Measurements from ENCODE around the gene ABCC8. TPM values are rescaled to one million over a fixed set of nuclear protein-coding genes. Genes with fewer than 3 reads are reported as not detected.

The ABCC8 gene
- total RNA-seq, 1 experiment from 2014 or later: not detected

DNA sequence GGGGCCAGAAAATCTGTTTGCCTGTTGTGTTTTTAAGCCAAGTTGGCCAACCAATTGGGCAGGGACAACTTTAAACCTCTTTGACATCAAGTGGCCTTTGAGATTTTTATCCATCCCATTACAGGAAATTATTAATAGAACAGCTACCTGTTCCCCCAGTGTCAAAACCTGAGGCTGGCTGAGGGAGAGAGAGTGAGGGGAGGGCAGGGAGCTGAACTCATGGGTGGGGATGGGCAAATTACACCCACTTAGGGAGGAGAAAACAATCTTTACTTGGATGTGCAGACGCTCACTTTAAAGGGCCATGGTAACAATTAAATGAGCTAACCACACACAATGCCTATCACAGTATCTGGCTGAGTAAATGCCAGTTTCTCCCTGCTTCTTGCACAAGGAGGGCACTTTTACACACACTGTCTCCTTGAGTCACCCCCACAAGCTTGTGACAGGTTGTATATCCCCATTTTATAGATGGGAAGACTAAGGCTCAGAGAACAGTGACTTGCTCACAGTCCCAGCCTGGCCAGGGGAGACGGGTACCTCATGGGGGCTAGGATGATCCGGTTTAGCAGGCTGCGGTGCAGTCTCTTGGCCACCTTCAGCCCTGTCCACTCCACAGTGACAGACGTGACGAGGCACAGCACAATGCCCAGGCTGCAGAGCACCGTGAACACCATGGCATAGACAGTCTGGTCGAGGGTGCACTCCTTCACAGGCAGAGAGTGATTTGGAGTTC is 70.4 kb downstream of the ABCC8 start:
- TF ChIP-seq EZH2 (IDR thresholded peaks at IDR 0.05; ENCODE audit: borderline replicate concordance, low read depth, low read length, poor library complexity, severe bottlenecking): no peak
- TF ChIP-seq, protein P1, sequence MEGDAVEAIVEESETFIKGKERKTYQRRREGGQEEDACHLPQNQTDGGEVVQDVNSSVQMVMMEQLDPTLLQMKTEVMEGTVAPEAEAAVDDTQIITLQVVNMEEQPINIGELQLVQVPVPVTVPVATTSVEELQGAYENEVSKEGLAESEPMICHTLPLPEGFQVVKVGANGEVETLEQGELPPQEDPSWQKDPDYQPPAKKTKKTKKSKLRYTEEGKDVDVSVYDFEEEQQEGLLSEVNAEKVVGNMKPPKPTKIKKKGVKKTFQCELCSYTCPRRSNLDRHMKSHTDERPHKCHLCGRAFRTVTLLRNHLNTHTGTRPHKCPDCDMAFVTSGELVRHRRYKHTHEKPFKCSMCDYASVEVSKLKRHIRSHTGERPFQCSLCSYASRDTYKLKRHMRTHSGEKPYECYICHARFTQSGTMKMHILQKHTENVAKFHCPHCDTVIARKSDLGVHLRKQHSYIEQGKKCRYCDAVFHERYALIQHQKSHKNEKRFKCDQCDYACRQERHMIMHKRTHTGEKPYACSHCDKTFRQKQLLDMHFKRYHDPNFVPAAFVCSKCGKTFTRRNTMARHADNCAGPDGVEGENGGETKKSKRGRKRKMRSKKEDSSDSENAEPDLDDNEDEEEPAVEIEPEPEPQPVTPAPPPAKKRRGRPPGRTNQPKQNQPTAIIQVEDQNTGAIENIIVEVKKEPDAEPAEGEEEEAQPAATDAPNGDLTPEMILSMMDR (conservative IDR thresholded peaks at IDR 0.05; ENCODE audit: low read depth, low read length): no peak
- ChIA-PET CTCF (no interaction called here), POLR2A (ENCODE audit: low non-redundant PET) (no interaction called here)
- intact Hi-C loops (cut with micrococcal nuclease; ENCODE audit: unreplicated experiment): no loop called here
- no peak overlapping the region for H3K27ac ChIP-seq (ENCODE audit: low read depth, low read length, poor library complexity, severe bottlenecking)
- BruUV-seq (replicated peaks): no TSS peak
- no peak for DNase-seq (ENCODE audit: low spot score)
- H3K4me3 ChIP-seq (ENCODE audit: low read depth, low read length, poor library complexity, severe bottlenecking): no peak overlapping the region
- no peaks in the 10 kb centered on the region for H3K27me3 ChIP-seq (replicated peaks; ENCODE audit: insufficient read depth, low read depth, low read length, poor library complexity)
- H3K9me3 ChIP-seq (ENCODE audit: low read depth, low read length, poor library complexity, severe bottlenecking): no peaks in the 10 kb centered on the region
- no peaks in the 10 kb centered on the region for H3K36me3 ChIP-seq (ENCODE audit: insufficient read depth, low read length, poor library complexity, severe bottlenecking)
- no peaks in the 10 kb centered on the region for H3K4me1 ChIP-seq (ENCODE audit: insufficient read depth, low read length, poor library complexity, severe bottlenecking)

DNA sequence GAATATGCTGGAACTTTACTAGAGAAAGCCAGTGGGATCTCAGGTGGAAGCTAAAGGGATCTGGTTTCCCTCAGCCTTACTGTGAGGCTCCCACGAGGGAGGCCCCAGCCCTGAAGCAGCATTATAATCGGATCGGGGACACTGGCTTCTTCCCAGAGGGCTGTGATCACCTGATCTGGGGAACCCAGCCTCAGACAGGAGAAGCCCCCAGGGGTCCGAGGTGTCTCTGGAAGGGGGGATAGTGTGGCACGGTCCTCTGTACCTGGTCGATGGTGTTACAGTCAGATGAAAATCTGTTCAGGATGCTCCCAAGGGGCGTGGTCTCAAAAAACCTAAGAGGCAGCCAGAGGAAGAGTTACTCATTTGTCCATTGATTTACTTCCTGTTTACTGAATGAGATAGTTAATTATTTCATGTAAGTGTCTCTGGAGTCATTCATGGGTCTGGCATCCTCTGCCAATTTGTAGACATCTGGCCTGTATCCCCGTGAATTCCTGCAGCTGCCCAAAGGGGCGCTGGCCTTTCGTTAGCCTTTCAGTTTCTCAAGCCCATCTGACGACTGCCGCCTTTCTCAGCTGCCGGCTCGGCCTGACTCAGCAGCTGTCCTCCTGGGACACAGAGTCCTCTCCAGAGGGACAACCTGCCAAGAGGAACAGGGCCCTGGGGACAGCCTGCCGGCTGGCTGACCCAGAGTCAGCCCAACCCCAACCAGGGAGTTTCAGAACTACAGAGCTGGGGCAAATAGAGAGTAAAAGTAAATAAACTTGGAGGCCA is 71.2 kb downstream of the ABCC8 start:
- no peaks in the 10 kb centered on the region for H3K4me1 ChIP-seq (ENCODE audit: insufficient read depth, low read length, poor library complexity, severe bottlenecking)
- BruUV-seq (replicated peaks): no TSS peak
- H3K4me3 ChIP-seq (ENCODE audit: low read depth, low read length, poor library complexity, severe bottlenecking): no peak overlapping the region
- H3K27ac ChIP-seq (ENCODE audit: low read depth, low read length, poor library complexity, severe bottlenecking): no peak overlapping the region
- DNase-seq (ENCODE audit: low spot score): peak; percentile 30
- H3K36me3 ChIP-seq (ENCODE audit: insufficient read depth, low read length, poor library complexity, severe bottlenecking): no peaks in the 10 kb centered on the region
- ChIA-PET CTCF (no interaction called here), POLR2A (ENCODE audit: low non-redundant PET) (no interaction called here)
- H3K27me3 ChIP-seq (replicated peaks; ENCODE audit: insufficient read depth, low read depth, low read length, poor library complexity): no peaks in the 10 kb centered on the region
- TF ChIP-seq, protein P1 (conservative IDR thresholded peaks at IDR 0.05; ENCODE audit: low read depth, low read length): no peak
- TF ChIP-seq EZH2 (IDR thresholded peaks at IDR 0.05; ENCODE audit: borderline replicate concordance, low read depth, low read length, poor library complexity, severe bottlenecking): no peak
- intact Hi-C loops (cut with micrococcal nuclease; ENCODE audit: unreplicated experiment): no loop called here
- no peaks in the 10 kb centered on the region for H3K9me3 ChIP-seq (ENCODE audit: low read depth, low read length, poor library complexity, severe bottlenecking)

- CTCF ChIA-PET: no interaction called here
- H3K9me3 ChIP-seq (ENCODE audit: low read depth, low read length, poor library complexity, severe bottlenecking): no peaks in the 10 kb centered on the region
- H3K4me1 ChIP-seq (ENCODE audit: insufficient read depth, low read length, poor library complexity, severe bottlenecking): no peaks in the 10 kb centered on the region
- H3K36me3 ChIP-seq (ENCODE audit: insufficient read depth, low read length, poor library complexity, severe bottlenecking): no peaks in the 10 kb centered on the region
- intact Hi-C loops (cut with micrococcal nuclease; ENCODE audit: unreplicated experiment): no loop called here
- TF ChIP-seq EZH2 (IDR thresholded peaks at IDR 0.05; ENCODE audit: borderline replicate concordance, low read depth, low read length, poor library complexity, severe bottlenecking): no peak
- TF ChIP-seq, protein P1 (conservative IDR thresholded peaks at IDR 0.05; ENCODE audit: low read depth, low read length): no peak
- no peaks in the 10 kb centered on the region for H3K27me3 ChIP-seq (replicated peaks; ENCODE audit: insufficient read depth, low read depth, low read length, poor library complexity)
- no peak overlapping the region for H3K4me3 ChIP-seq (ENCODE audit: low read depth, low read length, poor library complexity, severe bottlenecking)
- POLR2A ChIA-PET (ENCODE audit: low non-redundant PET): no interaction called here
- no TSS peak for BruUV-seq (replicated peaks)
- no peak for DNase-seq (ENCODE audit: low spot score)
- H3K27ac ChIP-seq (ENCODE audit: low read depth, low read length, poor library complexity, severe bottlenecking): no peak overlapping the region
Observed at GRCh38 chr11:17403980-17404759, 72.5 kb downstream of the ABCC8 start.
